Measurements from ENCODE around the gene PRPF19.

GRCh38 chr11:60910711-60911380 lies 4.5 kb upstream of the PRPF19 start:
- no peak for TF ChIP-seq CTCF (IDR thresholded peaks at IDR 0.05)
- TF ChIP-seq POLR2AphosphoS5 (IDR thresholded peaks at IDR 0.05), result no peak
- no peak for TF ChIP-seq POLR2A (IDR thresholded peaks at IDR 0.05)
